GM12873 (cell line): ENCODE data around the gene CCDC158.

Experiments
- TF ChIP-seq, protein P1 (sequence below): IDR thresholded peaks from 2 replicates; pipeline ENCODE4 v1.5.1; 2012; ENCODE audit warnings: low read depth, mild to moderate bottlenecking, moderate library complexity, low read length, control low read depth; ENCODE audit not compliant: insufficient read depth; ENCODE audit errors: missing control alignments

Gene CCDC158

DNA sequence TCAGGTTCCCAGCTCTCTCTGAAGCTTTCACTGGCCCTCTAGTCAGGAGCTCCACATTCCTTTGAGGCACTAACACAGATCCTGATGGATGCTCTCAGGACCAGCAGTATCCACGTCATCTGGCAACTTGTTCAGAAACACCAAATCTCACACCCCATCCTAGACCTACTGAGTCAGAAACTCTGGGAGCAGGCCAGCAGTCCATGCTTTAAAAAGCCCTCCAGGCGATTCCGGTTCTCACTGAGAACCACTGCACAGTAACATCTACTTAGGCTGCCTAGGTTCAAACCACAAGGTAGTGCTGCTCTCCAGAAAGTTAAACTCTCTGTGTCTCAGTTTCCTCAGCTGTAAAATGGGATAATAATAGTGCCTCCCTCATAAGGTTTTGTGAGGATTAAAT lies 55.3 kb downstream of the CCDC158 start:
- TF ChIP-seq, protein P1, sequence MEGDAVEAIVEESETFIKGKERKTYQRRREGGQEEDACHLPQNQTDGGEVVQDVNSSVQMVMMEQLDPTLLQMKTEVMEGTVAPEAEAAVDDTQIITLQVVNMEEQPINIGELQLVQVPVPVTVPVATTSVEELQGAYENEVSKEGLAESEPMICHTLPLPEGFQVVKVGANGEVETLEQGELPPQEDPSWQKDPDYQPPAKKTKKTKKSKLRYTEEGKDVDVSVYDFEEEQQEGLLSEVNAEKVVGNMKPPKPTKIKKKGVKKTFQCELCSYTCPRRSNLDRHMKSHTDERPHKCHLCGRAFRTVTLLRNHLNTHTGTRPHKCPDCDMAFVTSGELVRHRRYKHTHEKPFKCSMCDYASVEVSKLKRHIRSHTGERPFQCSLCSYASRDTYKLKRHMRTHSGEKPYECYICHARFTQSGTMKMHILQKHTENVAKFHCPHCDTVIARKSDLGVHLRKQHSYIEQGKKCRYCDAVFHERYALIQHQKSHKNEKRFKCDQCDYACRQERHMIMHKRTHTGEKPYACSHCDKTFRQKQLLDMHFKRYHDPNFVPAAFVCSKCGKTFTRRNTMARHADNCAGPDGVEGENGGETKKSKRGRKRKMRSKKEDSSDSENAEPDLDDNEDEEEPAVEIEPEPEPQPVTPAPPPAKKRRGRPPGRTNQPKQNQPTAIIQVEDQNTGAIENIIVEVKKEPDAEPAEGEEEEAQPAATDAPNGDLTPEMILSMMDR = no peak

DNA sequence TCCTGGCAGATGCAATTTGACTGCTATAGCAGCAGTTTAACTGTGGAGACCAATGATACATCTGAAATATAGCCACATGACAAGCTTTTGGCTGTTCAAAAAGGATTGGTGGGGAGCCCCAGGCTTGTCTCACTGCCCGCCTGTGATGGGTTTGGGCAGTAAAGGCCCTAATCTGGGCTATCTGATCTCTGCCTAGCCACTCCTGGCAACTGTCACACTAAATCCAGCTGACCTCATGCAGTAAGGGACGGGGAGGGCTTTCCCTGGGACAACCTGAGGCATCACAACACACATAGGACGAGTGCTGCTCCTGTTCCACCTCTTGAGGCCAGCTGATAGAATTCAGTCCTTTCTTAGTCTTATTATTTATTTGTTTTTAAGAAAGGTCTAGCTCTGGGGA lies 56.2 kb downstream of the CCDC158 start:
- TF ChIP-seq, protein P1 = no peak

DNA sequence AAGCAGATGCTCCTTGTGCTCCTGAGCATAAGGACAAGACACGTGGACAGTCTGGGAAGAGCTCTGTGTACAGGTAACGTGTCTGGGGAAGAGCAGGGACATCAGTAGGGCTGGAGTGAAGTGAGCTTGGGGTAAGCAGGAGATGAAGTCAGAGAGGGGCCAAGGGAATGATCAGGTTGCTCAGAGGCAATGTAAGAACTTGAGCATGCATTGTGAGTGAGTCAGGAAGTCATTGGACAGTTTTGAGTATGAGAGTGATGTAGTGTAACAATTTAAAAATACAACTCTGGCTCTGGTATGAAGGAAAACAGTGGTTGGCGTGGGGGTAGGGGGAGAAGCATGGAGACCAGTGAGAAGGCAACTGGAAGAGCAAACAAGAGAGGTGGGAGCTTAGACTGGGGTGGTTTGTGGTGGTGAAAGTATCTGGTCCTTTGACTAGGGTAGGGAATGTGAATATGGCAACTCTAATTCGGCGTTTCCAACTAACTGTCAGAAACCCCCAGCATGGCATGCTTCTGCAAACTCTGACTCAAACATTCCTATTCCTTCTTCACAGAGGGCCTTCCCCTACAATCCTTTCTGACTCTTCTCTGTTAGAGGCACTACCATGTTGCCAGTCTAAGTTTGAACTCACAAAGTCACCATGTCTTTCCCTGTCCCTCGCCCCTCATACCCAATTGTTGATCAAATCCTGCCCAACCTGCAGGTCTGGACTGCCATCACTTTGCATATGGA lies 57.2 kb downstream of the CCDC158 start:
- TF ChIP-seq, protein P1 = no peak

DNA sequence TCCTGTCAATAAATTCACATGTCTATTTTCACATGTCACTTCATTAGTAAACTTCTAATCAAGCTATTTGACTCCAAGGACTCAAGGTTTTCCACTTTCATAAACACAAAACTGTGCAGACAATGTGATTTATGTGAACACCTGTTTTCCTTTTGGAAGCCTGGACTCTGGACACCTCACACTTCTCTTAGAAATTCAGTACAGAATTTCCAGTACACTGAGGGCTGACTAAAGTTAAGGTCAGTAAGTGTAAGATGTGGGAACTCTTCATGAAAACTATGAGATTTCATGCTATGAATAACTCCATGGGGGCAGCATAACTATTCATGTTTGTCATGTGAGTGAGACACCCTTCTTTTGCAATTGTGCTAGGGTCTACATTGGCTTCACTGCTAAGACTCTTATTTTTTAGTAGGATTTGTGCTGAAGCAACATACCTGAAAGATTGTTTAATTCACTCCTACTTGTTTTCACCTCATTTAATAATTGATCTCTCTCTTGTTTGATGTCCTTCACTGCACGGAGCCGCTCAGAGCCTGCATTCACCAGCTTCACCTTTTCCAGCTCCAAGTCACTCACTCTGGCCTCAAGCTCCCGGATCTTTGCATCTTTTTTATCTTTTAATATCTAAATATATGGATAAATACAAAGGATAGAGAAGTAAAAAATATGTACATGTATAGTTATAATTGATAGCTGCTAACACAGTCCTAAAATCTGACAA lies 59.1 kb downstream of the CCDC158 start:
- TF ChIP-seq, protein P1 = no peak

DNA sequence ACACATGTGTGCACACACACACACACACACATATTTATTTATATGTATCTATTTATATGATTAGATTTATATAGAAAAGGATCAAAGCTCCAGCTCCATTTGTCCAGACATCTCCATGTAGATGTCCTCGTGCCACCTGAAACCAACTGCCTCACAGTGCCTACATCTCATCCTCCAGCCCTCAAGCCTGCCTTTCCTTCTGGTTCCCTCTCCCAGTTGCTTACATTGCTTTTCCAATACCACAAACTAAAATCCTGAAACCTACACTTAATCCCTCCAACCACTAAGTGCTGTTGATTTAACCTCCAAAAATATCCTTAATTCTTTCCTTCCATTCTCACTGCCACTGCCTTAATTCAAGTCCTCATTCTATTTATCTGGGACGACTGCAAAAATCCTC lies 63.0 kb downstream of the CCDC158 start:
- TF ChIP-seq, protein P1 = no peak

DNA sequence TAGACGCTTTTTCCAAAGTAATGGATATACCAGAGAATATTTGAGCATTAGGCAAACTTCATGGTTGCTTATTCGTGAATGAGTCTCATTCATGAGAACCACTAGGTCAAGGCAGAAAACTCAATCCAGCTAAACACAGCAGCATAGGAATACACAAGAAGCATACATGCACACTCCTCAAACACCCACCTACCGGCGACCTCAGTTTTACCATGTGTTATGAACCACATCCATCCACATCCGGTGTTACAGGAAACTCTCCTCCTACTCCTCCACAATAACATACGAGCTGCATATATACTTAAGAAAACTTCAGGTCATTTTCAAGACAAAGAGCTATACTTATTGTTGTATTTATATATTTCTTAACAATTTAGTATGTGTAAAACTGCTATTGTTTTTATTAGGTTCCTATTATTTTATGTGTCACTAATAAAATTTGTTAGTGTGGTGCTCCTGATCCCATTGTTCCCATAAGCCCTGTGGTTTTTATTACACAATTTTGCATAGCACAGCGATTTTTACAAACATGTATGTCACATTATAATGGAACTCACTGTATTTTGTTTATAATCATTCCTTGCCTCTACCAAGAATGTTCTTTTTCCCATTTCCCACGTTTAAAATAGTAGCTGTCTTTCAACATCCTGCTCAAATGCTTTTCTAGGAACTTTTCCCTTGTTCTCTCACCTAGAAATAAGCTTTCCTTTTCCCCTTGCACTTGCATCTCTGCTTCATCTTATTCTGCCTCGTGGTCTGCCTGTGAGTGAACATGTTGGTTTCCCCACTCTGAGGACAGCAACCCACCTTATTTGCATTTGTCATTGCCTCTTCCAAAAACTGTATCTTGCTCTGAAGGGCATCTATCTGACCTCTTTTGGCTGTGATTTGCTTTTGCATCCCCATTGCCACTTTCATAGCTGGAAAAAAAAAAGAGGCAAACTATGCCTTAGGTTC lies 66.1 kb downstream of the CCDC158 start:
- TF ChIP-seq, protein P1 = no peak
